Thoracic aorta (tissue), 2 donors: Measurements from ENCODE around the gene EIF3J. TPM values are rescaled to one million over a fixed set of nuclear protein-coding genes. Genes with fewer than 3 reads are reported as not detected.

Experiments used
- ATAC-seq: fragments of 150-250 bp; one replicate; pipeline ENCODE4 v1.8.0; 2017; ENCODE audit warnings: low read depth; ENCODE audit not compliant: insufficient number of reproducible peaks, low FRiP score
- DNase-seq: peaks from one replicate; pipeline ENCODE4 v3.0.0-alpha.2; 2020; ENCODE audit warnings: low spot score
- H3K27ac ChIP-seq, 2 donors: fragments of 200-600 bp; sonication (generic); 1 replicate in 1 of 2; 2 replicates in 1 of 2; pipeline ENCODE4 v1.5.1; 2016; ENCODE audit warnings: mild to moderate bottlenecking in 2 of 2, moderate library complexity in 2 of 2
- H3K27me3 ChIP-seq: fragments of 200-600 bp; sonication (generic); replicated peaks from 2 replicates; pipeline ENCODE4 v1.6.0; 2016; ENCODE audit warnings: mild to moderate bottlenecking; ENCODE audit not compliant: insufficient read depth
- H3K36me3 ChIP-seq: fragments of 200-600 bp; sonication (generic); one replicate; pipeline ENCODE4 v1.5.1; 2016
- H3K4me1 ChIP-seq, 2 donors: fragments of 200-600 bp; sonication (generic); 1 replicate in 1 of 2; 2 replicates in 1 of 2; pipeline versions ENCODE4 v1.5.1 to v1.6.0; 2016; ENCODE audit warnings: low read depth in 2 of 2, mild to moderate bottlenecking in 1 of 2; ENCODE audit not compliant: control insufficient read depth in 1 of 2
- H3K4me3 ChIP-seq: fragments of 200-600 bp; sonication (generic); 2 replicates; pipeline ENCODE4 v1.5.1; 2016; ENCODE audit warnings: mild to moderate bottlenecking
- H3K9me3 ChIP-seq: fragments of 200-600 bp; sonication (generic); 2 replicates; pipeline ENCODE4 v1.5.1; 2016
- CTCF ChIP-seq: fragments of 200-600 bp; sonication (generic); IDR thresholded peaks from one replicate; pipeline ENCODE4 v1.5.1; 2019; ENCODE audit warnings: antibody characterized with exemption
- total RNA-seq, 2 donors: library from RNA; depleted of rRNA; stranded (reverse); fragments of >200 nt; gene quantifications; one replicate each; pipeline versions ENCODE4 v1.1.0 to v1.2.3, GENCODE V29; 2016

Gene EIF3J
- total RNA-seq, 2 donors from 2014 or later = 32.2 to 68.1 TPM

DNA sequence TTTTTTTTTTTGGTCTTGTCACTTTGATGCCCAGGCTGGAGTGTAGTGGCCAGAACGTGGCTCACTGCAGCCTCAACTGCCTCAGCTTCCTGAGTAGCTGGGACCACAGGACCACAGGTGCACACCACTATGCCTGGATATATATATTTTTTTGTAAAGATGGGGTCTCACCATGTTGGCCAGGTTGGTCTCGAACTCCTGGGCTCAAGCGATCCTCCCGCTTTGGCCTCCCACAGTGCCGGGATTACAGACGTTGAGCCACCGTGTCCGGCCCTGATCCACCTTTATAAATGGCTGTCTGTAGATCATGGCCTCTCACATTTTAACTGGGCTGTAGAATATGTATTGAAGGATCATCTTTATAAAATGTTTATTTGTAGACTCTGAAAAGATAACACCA, 1.9 kb upstream of the EIF3J start:
- Histone ChIP-seq H3K4me3 (no peak overlapping the region), H3K36me3 (no peaks in the 10 kb centered on the region), H3K4me1 (peaks cover 16 to 33% of the 10 kb centered on the region in 2 donors), H3K27ac (no peak overlapping the region), H3K27me3 (no peaks in the 10 kb centered on the region), H3K9me3 (no peaks in the 10 kb centered on the region)
- DNase-seq (no peak), ATAC-seq (no peak)
- no peak for TF ChIP-seq CTCF

DNA sequence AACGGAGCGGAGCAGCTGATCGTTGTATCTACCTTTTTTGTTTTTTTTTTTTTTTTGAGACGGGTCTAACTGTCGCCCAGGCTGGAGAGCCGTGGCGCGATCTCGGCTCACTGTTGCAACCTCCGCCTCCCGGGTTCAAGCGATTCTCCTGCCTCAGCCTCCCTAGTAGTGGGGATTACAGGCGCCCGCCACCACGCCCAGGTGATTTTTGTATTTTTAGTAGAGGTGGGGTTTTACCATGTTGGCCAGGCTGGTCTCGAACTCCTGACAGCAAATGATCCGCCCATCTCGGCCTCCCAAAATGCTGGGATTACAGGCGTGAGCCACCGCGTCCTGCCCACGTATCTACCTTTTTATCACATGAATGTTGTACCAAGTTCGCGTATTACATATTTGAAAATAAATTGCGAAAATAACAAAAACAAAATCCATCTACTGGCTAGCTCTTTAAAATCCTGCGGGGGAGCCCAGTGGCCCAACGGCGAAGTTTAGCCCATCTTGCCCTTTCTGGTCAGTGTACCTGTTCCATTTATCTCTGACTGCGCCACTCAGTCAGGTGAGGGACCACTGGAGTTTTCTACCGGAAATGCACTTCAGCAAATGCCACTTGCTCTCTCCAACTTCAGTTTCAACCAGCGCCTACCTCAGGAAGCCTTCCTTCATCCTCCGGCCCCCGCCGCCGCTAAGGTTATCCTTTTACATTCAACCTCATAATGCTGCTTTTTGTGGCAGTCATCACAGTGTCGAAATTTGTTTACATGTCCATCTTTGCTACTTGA, 1.2 kb upstream of the EIF3J start:
- ATAC-seq = no peak

GRCh38 chr15:44536302-44536961, 515 bp upstream of the EIF3J start:
- H3K27ac ChIP-seq = peak overlapping the region; percentile 95 to 99
- peaks cover 16 to 46% of the 10 kb centered on the region in 2 donors for H3K4me1 ChIP-seq
- H3K9me3 ChIP-seq = no peaks in the 10 kb centered on the region
- no peaks in the 10 kb centered on the region for H3K27me3 ChIP-seq
- DNase-seq (peak; percentile 53), ATAC-seq (peak; percentile 69)
- TF ChIP-seq CTCF = peak; percentile 34
- peak overlapping the region; percentile 94 for H3K4me3 ChIP-seq
- no peaks in the 10 kb centered on the region for H3K36me3 ChIP-seq

More for the DNA sequence above, 1.2 kb upstream of the EIF3J start:
- H3K27ac ChIP-seq = peak overlapping the region; percentile 95 to 99
- no peaks in the 10 kb centered on the region for H3K27me3 ChIP-seq
- no peaks in the 10 kb centered on the region for H3K9me3 ChIP-seq
- H3K36me3 ChIP-seq = no peaks in the 10 kb centered on the region
- peaks cover 16 to 38% of the 10 kb centered on the region in 2 donors for H3K4me1 ChIP-seq
- TF ChIP-seq CTCF = no peak
- peak overlapping the region; percentile 94 for H3K4me3 ChIP-seq
- no peak for DNase-seq

DNA sequence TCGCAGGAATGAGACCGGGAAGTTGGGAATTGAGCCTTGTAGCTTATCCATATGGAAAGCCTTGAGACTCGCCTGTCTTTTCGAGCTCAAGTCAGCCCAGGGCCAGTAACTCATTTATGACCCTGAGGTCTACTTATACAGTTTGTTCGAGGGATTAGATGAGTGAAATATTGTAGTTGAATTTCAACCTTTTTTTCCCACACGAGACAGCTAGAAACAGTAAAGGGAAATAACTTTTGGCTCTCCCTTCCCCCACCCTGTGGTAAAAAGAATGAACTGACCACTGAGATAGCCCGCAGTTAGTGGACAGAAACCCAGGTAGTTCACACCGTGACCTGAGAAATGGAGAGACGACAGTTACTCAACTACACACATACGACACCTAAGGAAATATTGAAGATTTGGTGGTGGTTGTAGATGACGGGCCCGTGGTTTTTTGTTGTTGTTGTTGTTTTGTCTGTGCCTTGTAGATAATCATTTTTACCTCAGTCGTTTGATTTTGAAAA, 841 bp downstream of the EIF3J start:
- Histone ChIP-seq H3K27me3 (no peaks in the 10 kb centered on the region), H3K4me1 (peaks cover 16 to 59% of the 10 kb centered on the region in 2 donors), H3K27ac (peak overlapping the region; percentile 96 to 98), H3K36me3 (no peaks in the 10 kb centered on the region), H3K4me3 (peak overlapping the region; percentile 94), H3K9me3 (no peaks in the 10 kb centered on the region)
- no peak for ATAC-seq
- no peak for DNase-seq
- peak; percentile 14 for TF ChIP-seq CTCF

- Histone ChIP-seq H3K9me3 (no peaks in the 10 kb centered on the region), H3K4me1 (peaks cover 15 to 69% of the 10 kb centered on the region in 2 donors), H3K27ac (peak overlapping the region; percentile 28 to 40), H3K4me3 (no peak overlapping the region), H3K36me3 (no peaks in the 10 kb centered on the region), H3K27me3 (no peaks in the 10 kb centered on the region)
- no peak for DNase-seq
- ATAC-seq = no peak
- TF ChIP-seq CTCF = no peak
These were observed 4.5 kb downstream of the EIF3J start for GRCh38 chr15:44541282-44541958.
